HepG2 (cell line): ENCODE measurements around the gene CREB1. TPM values are rescaled to one million over a fixed set of nuclear protein-coding genes. Genes with fewer than 3 reads are reported as not detected.

Source experiments
- BHLHE40 ChIP-seq: IDR thresholded peaks from 2 replicates; pipeline ENCODE4 v1.6.1; 2011; ENCODE audit warnings: low read length, improper control_type of control experiment
- KMT2B ChIP-seq: IDR thresholded peaks from 2 replicates; pipeline ENCODE4 v1.6.1; 2016; ENCODE audit warnings: missing genetic modification reagents, missing compliant biosample characterization
- NFE2 ChIP-seq: sonication (generic); formaldehyde crosslinking; IDR thresholded peaks from 2 replicates; pipeline ENCODE4 v1.4.0; 2020; ENCODE audit warnings: missing genetic modification reagents
- PHF8 ChIP-seq: sonication (generic); formaldehyde crosslinking; IDR thresholded peaks from 2 replicates; pipeline ENCODE4 v1.5.0; 2020; ENCODE audit warnings: missing genetic modification reagents
- POLR2AphosphoS2 ChIP-seq: IDR thresholded peaks from 2 replicates; pipeline ENCODE4 v1.6.1; 2011; ENCODE audit warnings: low read depth, low read length, improper control_type of control experiment
- TAF15 ChIP-seq: fragments of 200-400 bp; formaldehyde crosslinking; IDR thresholded peaks from one replicate; pipeline ENCODE4 v1.6.1; 2018; ENCODE audit warnings: mild to moderate bottlenecking, low read depth, low read length; ENCODE audit not compliant: poor library complexity, severe bottlenecking
- ZBTB38 ChIP-seq: sonication (generic); formaldehyde crosslinking; IDR thresholded peaks from 2 replicates; pipeline ENCODE4 v1.5.1; 2020; ENCODE audit warnings: mild to moderate bottlenecking, missing genetic modification reagents
- ZNF678 ChIP-seq: sonication (generic); formaldehyde crosslinking; IDR thresholded peaks from 2 replicates; pipeline ENCODE4 v1.4.0; 2020; ENCODE audit warnings: mild to moderate bottlenecking, missing genetic modification reagents
- ZNF83 ChIP-seq: sonication (generic); formaldehyde crosslinking; IDR thresholded peaks from 2 replicates; pipeline ENCODE4 v1.4.0; 2020; ENCODE audit warnings: missing genetic modification reagents, mild to moderate bottlenecking, borderline replicate concordance
- ZNF879 ChIP-seq: sonication (generic); formaldehyde crosslinking; IDR thresholded peaks from 2 replicates; pipeline ENCODE4 v1.8.1; 2023; ENCODE audit warnings: missing genetic modification reagents
- polyA plus RNA-seq, 8 experiments: library from polyadenylated mRNA; depleted of rRNA in 3 of 8; stranded (reverse) in 7 of 8; unstranded in 1 of 8; fragments of >200 nt; fragmentation: Illumina TruSeq in 4 of 8; extraction: Trizol in 4 of 8; gene quantifications; 2 replicates each; pipeline versions ENCODE4 v1.2.1 to v1.2.3, GENCODE V29; 2011 to 2016; ENCODE audit warnings: low read depth in 4 of 8, missing spikeins in 1 of 8, mixed read lengths in 1 of 8; ENCODE audit not compliant: insufficient read depth in 1 of 8
- total RNA-seq, 5 experiments: library from RNA; depleted of rRNA; stranded (reverse); fragments of >200 nt; fragmentation: Illumina TruSeq; extraction: Trizol; gene quantifications; 2 replicates each; pipeline ENCODE4 v1.2.3, GENCODE V29; 2016; ENCODE audit warnings: low read depth in 1 of 5
- TF ChIP-seq, protein P1 (sequence below): sonication (generic); formaldehyde crosslinking; IDR thresholded peaks from 2 replicates; pipeline ENCODE4 v1.4.0; 2020; ENCODE audit warnings: missing genetic modification reagents
- TF ChIP-seq, protein P2 (sequence below): sonication (generic); formaldehyde crosslinking; IDR thresholded peaks from 2 replicates; pipeline ENCODE4 v1.4.0; 2020; ENCODE audit warnings: missing genetic modification reagents
- TF ChIP-seq, protein P3 (sequence below): sonication (generic); formaldehyde crosslinking; IDR thresholded peaks from 2 replicates; pipeline ENCODE4 v1.4.0; 2020; ENCODE audit warnings: mild to moderate bottlenecking, missing genetic modification reagents
- TF ChIP-seq, protein P4 (sequence below): sonication (generic); formaldehyde crosslinking; IDR thresholded peaks from 2 replicates; pipeline ENCODE4 v1.4.0; 2020; ENCODE audit warnings: low read depth, missing genetic modification reagents
- TF ChIP-seq, protein P5 (sequence below): sonication (generic); formaldehyde crosslinking; conservative IDR thresholded peaks from 2 replicates; pipeline ENCODE4 v1.8.0; 2022; ENCODE audit warnings: mild to moderate bottlenecking, moderate library complexity, missing genetic modification reagents

CREB1 gene
- total and polyA plus RNA-seq, 2 of the 13 experiments (the other 11 are each of a cell fraction or from before 2014, with no cell fraction given), result 51.8 to 51.9 TPM

- TF ChIP-seq, protein P1, sequence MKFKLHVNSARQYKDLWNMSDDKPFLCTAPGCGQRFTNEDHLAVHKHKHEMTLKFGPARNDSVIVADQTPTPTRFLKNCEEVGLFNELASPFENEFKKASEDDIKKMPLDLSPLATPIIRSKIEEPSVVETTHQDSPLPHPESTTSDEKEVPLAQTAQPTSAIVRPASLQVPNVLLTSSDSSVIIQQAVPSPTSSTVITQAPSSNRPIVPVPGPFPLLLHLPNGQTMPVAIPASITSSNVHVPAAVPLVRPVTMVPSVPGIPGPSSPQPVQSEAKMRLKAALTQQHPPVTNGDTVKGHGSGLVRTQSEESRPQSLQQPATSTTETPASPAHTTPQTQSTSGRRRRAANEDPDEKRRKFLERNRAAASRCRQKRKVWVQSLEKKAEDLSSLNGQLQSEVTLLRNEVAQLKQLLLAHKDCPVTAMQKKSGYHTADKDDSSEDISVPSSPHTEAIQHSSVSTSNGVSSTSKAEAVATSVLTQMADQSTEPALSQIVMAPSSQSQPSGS (CRISPR knock-in tag), result no peak
- TF ChIP-seq, protein P2, sequence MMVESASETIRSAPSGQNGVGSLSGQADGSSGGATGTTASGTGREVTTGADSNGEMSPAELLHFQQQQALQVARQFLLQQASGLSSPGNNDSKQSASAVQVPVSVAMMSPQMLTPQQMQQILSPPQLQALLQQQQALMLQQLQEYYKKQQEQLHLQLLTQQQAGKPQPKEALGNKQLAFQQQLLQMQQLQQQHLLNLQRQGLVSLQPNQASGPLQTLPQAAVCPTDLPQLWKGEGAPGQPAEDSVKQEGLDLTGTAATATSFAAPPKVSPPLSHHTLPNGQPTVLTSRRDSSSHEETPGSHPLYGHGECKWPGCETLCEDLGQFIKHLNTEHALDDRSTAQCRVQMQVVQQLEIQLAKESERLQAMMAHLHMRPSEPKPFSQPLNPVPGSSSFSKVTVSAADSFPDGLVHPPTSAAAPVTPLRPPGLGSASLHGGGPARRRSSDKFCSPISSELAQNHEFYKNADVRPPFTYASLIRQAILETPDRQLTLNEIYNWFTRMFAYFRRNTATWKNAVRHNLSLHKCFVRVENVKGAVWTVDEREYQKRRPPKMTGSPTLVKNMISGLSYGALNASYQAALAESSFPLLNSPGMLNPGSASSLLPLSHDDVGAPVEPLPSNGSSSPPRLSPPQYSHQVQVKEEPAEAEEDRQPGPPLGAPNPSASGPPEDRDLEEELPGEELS (CRISPR knock-in tag), result 0 out of 2 replicates have a peak, but pooled peaks have one; percentile 15
- TF ChIP-seq ZBTB38 (CRISPR knock-in tag) (no peak), KMT2B (CRISPR knock-in tag) (no peak), ZNF879 (peak; percentile 64; the same call in 1 of the 2 replicates), ZNF83 (no peak), POLR2AphosphoS2 (no peak), ZNF678 (CRISPR knock-in tag) (no peak), TAF15 (no peak), NFE2 (no peak), PHF8 (CRISPR knock-in tag) (peak; percentile 9; the same call in 1 of the 2 replicates), BHLHE40 (no peak)
- TF ChIP-seq, protein P3, sequence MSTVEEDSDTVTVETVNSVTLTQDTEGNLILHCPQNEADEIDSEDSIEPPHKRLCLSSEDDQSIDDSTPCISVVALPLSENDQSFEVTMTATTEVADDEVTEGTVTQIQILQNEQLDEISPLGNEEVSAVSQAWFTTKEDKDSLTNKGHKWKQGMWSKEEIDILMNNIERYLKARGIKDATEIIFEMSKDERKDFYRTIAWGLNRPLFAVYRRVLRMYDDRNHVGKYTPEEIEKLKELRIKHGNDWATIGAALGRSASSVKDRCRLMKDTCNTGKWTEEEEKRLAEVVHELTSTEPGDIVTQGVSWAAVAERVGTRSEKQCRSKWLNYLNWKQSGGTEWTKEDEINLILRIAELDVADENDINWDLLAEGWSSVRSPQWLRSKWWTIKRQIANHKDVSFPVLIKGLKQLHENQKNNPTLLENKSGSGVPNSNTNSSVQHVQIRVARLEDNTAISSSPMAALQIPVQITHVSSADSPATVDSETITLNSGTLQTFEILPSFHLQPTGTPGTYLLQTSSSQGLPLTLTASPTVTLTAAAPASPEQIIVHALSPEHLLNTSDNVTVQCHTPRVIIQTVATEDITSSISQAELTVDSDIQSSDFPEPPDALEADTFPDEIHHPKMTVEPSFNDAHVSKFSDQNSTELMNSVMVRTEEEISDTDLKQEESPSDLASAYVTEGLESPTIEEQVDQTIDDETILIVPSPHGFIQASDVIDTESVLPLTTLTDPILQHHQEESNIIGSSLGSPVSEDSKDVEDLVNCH, result no peak
- TF ChIP-seq, protein P4, sequence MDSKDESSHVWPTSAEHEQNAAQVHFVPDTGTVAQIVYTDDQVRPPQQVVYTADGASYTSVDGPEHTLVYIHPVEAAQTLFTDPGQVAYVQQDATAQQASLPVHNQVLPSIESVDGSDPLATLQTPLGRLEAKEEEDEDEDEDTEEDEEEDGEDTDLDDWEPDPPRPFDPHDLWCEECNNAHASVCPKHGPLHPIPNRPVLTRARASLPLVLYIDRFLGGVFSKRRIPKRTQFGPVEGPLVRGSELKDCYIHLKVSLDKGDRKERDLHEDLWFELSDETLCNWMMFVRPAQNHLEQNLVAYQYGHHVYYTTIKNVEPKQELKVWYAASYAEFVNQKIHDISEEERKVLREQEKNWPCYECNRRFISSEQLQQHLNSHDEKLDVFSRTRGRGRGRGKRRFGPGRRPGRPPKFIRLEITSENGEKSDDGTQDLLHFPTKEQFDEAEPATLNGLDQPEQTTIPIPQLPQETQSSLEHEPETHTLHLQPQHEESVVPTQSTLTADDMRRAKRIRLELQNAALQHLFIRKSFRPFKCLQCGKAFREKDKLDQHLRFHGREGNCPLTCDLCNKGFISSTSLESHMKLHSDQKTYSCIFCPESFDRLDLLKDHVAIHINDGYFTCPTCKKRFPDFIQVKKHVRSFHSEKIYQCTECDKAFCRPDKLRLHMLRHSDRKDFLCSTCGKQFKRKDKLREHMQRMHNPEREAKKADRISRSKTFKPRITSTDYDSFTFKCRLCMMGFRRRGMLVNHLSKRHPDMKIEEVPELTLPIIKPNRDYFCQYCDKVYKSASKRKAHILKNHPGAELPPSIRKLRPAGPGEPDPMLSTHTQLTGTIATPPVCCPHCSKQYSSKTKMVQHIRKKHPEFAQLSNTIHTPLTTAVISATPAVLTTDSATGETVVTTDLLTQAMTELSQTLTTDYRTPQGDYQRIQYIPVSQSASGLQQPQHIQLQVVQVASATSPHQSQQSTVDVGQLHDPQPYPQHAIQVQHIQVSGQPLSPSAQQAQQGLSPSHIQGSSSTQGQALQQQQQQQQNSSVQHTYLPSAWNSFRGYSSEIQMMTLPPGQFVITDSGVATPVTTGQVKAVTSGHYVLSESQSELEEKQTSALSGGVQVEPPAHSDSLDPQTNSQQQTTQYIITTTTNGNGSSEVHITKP (CRISPR knock-in tag), result no peak
- TF ChIP-seq, protein P5, sequence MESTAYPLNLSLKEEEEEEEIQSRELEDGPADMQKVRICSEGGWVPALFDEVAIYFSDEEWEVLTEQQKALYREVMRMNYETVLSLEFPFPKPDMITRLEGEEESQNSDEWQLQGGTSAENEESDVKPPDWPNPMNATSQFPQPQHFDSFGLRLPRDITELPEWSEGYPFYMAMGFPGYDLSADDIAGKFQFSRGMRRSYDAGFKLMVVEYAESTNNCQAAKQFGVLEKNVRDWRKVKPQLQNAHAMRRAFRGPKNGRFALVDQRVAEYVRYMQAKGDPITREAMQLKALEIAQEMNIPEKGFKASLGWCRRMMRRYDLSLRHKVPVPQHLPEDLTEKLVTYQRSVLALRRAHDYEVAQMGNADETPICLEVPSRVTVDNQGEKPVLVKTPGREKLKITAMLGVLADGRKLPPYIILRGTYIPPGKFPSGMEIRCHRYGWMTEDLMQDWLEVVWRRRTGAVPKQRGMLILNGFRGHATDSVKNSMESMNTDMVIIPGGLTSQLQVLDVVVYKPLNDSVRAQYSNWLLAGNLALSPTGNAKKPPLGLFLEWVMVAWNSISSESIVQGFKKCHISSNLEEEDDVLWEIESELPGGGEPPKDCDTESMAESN (CRISPR knock-in tag), result no peak
Measured at GRCh38 chr2:207624185-207625013, 94.6 kb downstream of the CREB1 start (continued).
